ENCODE data around the gene DLGAP4. TPM values are rescaled to one million over a fixed set of nuclear protein-coding genes. Genes with fewer than 3 reads are reported as not detected.

DLGAP4 gene
- total RNA-seq, 2 donors from 2014 or later, result 62.9 to 78.2 TPM

- Mint-ChIP-seq H3K9me3 (no peaks in the 10 kb centered on the region), H3K36me3 (ENCODE audit: low read depth) (no peaks in the 10 kb centered on the region), H3K4me1 (no peaks in the 10 kb centered on the region), H3K4me3 (no peak overlapping the region), H3K27ac (no peak overlapping the region), H3K27me3 (ENCODE audit: insufficient read depth) (no peaks in the 10 kb centered on the region)
- no peak overlapping the region for H3K4me3 ChIP-seq (ENCODE audit: low read length)
- H3K27ac ChIP-seq (ENCODE audit: low read depth, low read length), result no peak overlapping the region
- no peaks in the 10 kb centered on the region for H3K27me3 ChIP-seq (ENCODE audit: control insufficient read depth, insufficient read depth, low read length, poor library complexity, severe bottlenecking)
- no peak for TF ChIP-seq CTCF (conservative IDR thresholded peaks at IDR 0.05)
- H3K9me3 ChIP-seq (ENCODE audit: control insufficient read depth, low read length), result no peaks in the 10 kb centered on the region
- 82 to 83% methylated on average over 2 to 9 of the region's 9 CpGs for WGBS, 2 experiments (ENCODE audit: insufficient coverage in 1 of 2, insufficient read length in 1 of 2)
- H3K4me1 ChIP-seq (ENCODE audit: control insufficient read depth, insufficient read depth, low read length), result no peaks in the 10 kb centered on the region
- H3K9ac ChIP-seq (ENCODE audit: extremely low read depth, low read length, poor library complexity, severe bottlenecking), result no peak overlapping the region
- DNase-seq, result no peak
- no peaks in the 10 kb centered on the region for H3K36me3 ChIP-seq (ENCODE audit: control insufficient read depth, insufficient read depth, low read length)
Observed at GRCh38 chr20:36277546-36277945, 28.6 kb upstream of the DLGAP4 start.

- Histone ChIP-seq H3K27ac (ENCODE audit: low read depth, low read length) (no peak overlapping the region), H3K4me3 (ENCODE audit: low read length) (no peak overlapping the region), H3K27me3 (ENCODE audit: control insufficient read depth, insufficient read depth, low read length, poor library complexity, severe bottlenecking) (no peaks in the 10 kb centered on the region), H3K9ac (ENCODE audit: extremely low read depth, low read length, poor library complexity, severe bottlenecking) (no peak overlapping the region), H3K9me3 (ENCODE audit: control insufficient read depth, low read length) (no peaks in the 10 kb centered on the region), H3K4me1 (ENCODE audit: control insufficient read depth, insufficient read depth, low read length) (no peaks in the 10 kb centered on the region), H3K36me3 (ENCODE audit: control insufficient read depth, insufficient read depth, low read length) (no peaks in the 10 kb centered on the region)
- H3K27me3 Mint-ChIP-seq (ENCODE audit: insufficient read depth), result no peaks in the 10 kb centered on the region
- WGBS, 2 experiments (ENCODE audit: insufficient coverage in 1 of 2, insufficient read length in 1 of 2), result 86 to 90% methylated on average over 1 to 5 of the region's 5 CpGs
- H3K9me3 Mint-ChIP-seq, result no peaks in the 10 kb centered on the region
- no peaks in the 10 kb centered on the region for H3K4me1 Mint-ChIP-seq
- H3K4me3 Mint-ChIP-seq, result no peak overlapping the region
- TF ChIP-seq CTCF (conservative IDR thresholded peaks at IDR 0.05), result no peak
- no peak for DNase-seq
- no peak overlapping the region for H3K27ac Mint-ChIP-seq
- H3K36me3 Mint-ChIP-seq (ENCODE audit: low read depth), result no peaks in the 10 kb centered on the region
Observed at GRCh38 chr20:36279362-36279761, 26.8 kb upstream of the DLGAP4 start.

- Mint-ChIP-seq H3K4me3 (no peak overlapping the region), H3K9me3 (no peaks in the 10 kb centered on the region), H3K27me3 (ENCODE audit: insufficient read depth) (no peaks in the 10 kb centered on the region), H3K36me3 (ENCODE audit: low read depth) (no peaks in the 10 kb centered on the region), H3K27ac (no peak overlapping the region), H3K4me1 (no peaks in the 10 kb centered on the region)
- Histone ChIP-seq H3K27me3 (ENCODE audit: control insufficient read depth, insufficient read depth, low read length, poor library complexity, severe bottlenecking) (no peaks in the 10 kb centered on the region), H3K9ac (ENCODE audit: extremely low read depth, low read length, poor library complexity, severe bottlenecking) (no peak overlapping the region), H3K4me1 (ENCODE audit: control insufficient read depth, insufficient read depth, low read length) (no peaks in the 10 kb centered on the region), H3K9me3 (ENCODE audit: control insufficient read depth, low read length) (no peaks in the 10 kb centered on the region), H3K27ac (ENCODE audit: low read depth, low read length) (no peak overlapping the region), H3K4me3 (ENCODE audit: low read length) (no peak overlapping the region), H3K36me3 (ENCODE audit: control insufficient read depth, insufficient read depth, low read length) (no peaks in the 10 kb centered on the region)
- DNase-seq, result no peak
- TF ChIP-seq CTCF (conservative IDR thresholded peaks at IDR 0.05), result no peak
- WGBS, 2 experiments (ENCODE audit: insufficient coverage in 1 of 2, insufficient read length in 1 of 2), result 81 to 89% methylated on average over 5 to 6 of the region's 6 CpGs
Observed at GRCh38 chr20:36279776-36280175, 26.4 kb upstream of the DLGAP4 start.

Measured in endodermal cell (in vitro differentiated cells).